ES-I3 (cell line): ENCODE measurements around the gene RSPH9.

Experiments used
- H3K36me3 ChIP-seq: 2 replicates; pipeline ENCODE4 v1.6.1; 2013; ENCODE audit warnings: mild to moderate bottlenecking, low read length, control low read depth, moderate library complexity; ENCODE audit not compliant: insufficient read depth
- H3K4me1 ChIP-seq: 2 replicates; pipeline ENCODE4 v1.6.1; 2013; ENCODE audit warnings: mild to moderate bottlenecking, control low read depth, low read length; ENCODE audit not compliant: insufficient read depth
- H3K9ac ChIP-seq: 2 replicates; pipeline ENCODE4 v1.6.1; 2013; ENCODE audit warnings: low read depth, mild to moderate bottlenecking, low read length, moderate library complexity
- H3K9me3 ChIP-seq: 2 replicates; pipeline ENCODE4 v1.6.1; 2013; ENCODE audit warnings: mild to moderate bottlenecking, low read length, moderate library complexity; ENCODE audit not compliant: control insufficient read depth, insufficient read depth

The RSPH9 gene

DNA sequence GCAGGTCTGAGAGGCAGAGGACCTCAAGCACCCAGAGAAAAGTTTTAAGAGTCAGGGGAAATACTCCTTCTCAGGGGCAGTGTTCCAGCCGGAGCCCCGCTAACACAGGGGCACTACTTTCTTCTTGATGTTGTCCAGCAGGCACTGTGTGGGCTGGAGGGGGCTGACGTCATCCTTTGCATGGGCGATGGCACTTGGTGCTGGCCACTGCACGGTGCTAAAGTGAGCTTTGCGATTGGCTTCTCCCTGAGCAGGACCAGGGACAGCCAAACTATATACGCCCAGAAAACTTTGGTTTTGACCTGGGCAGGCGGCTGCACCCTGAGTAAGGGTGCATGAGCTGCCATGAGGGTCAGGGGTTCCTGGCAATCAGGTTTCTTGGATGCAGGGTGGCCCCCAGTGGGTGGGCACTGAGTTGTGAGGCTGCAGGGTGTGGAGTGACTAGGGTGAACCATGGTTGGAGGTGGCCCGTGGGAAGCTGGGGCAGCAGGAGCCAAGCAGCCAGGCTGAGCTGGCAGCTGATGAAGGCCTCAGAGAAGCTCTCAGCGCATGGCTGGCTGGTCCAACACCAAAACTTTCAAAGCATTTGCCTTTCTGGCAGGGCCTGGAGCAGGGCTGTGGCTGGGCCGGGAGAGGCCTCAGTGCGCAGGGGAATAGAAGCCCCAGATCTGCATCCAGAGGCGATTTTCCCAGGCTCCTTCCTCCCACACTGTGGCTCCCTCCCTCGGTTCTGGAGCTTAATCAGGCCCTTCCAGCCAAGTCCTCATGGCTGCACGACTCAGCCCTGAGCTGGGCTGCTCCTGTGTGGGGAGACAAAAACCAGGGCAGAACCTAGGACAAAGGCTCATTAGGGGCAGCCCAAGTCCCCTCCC, 24.4 kb downstream of the RSPH9 start:
- Histone ChIP-seq H3K36me3 (peaks cover 3% of the 10 kb centered on the region; the same call in 1 of the 2 replicates), H3K9ac (no peak overlapping the region), H3K9me3 (no peaks in the 10 kb centered on the region), H3K4me1 (peaks cover 24% of the 10 kb centered on the region)

DNA sequence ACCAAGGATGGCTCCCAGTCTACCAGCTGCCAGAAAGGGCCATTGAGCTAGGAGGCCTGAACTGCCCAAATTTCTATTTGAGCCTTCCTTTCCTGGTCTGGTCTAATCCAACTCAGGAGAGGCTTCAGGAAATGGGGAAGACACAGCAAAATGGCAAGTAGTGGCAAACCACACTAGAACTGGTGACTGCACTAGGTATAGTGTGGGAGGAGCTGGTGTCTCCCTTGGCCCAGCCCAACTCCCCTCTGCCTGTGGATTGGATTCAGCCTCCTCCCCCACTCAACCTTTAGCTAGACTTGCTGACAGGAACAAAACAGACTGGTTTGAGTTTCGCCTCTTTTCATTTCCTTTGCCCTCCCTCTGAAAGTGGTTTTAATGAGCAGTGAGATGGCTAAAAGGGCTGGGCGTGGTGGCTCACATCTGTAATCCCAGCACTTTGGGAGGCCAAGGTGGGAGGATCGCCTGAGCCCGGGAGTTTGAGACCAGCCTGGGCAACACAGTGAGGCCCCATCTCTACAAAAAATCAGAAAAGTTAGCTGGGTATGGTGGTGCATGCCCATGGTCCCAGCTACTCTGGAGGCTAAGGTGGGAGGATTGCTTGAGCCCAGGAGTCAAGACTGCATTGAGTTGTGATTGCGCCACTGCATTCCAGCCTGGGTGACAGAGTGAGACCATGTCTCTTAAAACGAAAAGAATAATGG, 25.2 kb downstream of the RSPH9 start:
- peaks cover 5% of the 10 kb centered on the region; the same call in 1 of the 2 replicates for H3K36me3 ChIP-seq

DNA sequence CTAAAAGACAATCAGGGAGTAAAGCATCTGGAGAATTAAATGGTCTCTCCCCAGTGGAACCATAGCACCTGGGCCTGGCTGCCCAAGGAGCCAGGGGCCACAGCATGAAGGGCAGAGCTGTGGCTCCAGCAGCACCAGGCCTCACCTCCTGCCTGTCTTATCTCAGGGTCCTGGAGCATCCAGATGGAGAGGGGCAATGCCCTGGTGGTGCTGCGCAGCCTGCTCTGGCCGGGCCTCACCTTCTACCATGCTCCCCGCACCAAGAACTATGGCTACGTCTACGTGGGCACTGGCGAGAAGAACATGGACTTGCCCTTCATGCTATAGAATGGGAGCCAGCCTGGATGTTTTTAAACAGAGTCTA, 25.8 kb downstream of the RSPH9 start:
- H3K36me3 ChIP-seq, result peaks cover 9% of the 10 kb centered on the region; the same call in 1 of the 2 replicates
- no peak overlapping the region for H3K9ac ChIP-seq
- no peaks in the 10 kb centered on the region for H3K9me3 ChIP-seq
- peaks cover 24% of the 10 kb centered on the region for H3K4me1 ChIP-seq

More for the DNA sequence above, 25.2 kb downstream of the RSPH9 start:
- Histone ChIP-seq H3K4me1 (peaks cover 24% of the 10 kb centered on the region), H3K9me3 (no peaks in the 10 kb centered on the region), H3K9ac (no peak overlapping the region)

DNA sequence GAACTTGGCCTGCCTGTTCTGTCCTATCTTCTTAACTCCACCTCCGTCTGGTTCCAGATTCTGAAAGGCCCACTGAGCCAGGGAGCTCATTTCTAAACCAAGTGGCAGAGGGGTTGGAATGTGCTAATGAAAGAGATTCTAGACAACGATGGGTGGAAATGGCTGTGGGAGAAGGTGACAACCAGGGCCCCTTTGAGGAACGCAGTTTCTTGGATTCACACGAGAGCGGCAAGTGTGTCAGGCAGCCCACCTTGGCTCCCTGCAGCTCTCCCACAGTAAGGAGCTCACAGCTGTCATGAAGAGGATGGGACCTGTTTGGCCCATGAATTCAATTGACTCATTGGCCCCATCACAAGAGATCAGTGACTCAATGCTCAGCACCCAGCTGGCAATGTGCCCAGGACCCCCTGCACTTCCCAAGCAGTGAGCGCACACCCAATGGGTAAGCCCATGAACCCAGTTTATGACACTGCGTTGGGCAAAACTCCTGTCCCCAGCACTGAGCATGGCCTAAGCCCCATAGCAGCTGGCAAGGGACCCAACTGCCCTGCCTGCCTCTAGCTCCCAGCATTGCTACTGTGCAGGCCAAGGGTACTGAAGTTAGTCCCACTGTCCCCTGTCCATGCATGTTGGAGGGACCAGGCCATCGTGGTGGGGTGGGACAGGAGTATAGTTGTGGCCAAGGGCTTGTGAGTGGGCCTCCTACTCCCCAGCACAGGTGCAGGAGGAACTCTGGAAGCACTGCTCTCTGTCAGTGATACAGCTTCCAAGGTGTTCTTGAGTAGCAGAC, 26.4 kb downstream of the RSPH9 start:
- no peaks in the 10 kb centered on the region for H3K9me3 ChIP-seq
- H3K36me3 ChIP-seq, result peaks cover 13% of the 10 kb centered on the region; the same call in 1 of the 2 replicates
- H3K4me1 ChIP-seq, result peaks cover 24% of the 10 kb centered on the region
- H3K9ac ChIP-seq, result no peak overlapping the region

DNA sequence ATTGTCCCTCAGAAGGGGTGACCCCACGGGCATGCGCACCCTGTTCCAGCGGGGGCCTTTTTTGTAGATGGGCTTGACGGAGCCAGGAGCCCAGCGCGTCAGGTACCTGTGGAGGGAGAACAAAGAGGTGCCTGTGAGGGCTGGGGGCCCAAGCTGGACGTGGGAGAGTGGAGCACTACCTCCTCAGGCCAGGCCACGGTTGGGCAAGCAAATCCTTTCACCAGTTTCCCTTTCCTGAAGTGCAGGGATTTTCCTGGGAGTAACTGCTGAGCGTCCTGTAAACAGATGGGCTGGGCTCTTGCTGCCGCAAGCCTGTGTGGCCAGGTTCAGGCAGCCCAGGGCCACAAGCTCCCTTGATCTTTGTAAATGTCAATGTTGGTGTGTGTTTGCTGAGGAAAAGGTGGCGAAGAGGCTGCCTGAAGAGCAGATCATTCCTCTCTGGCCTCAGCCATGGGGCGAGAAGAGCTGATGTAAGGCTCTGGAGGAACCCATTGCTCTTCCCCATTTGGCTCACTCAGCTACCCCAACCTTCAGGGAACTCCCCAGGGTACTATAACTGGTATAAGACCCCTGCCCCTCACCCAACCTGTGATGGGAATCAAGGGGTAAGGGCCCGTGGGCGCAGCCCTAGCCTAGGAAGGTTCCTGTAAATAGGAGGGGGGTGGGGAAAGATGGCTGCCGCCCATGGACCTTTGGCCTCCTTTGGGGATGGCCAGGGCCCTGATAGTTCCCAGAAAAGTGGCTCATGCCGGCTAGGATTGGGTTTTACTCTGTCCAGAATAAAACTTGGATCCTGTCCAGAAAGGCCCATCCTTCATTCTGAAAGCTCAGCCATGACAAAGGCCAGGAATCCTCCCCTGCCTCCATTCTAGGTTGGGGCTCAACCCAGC, 27.2 kb downstream of the RSPH9 start:
- Histone ChIP-seq H3K9me3 (no peaks in the 10 kb centered on the region), H3K36me3 (peaks cover 19% of the 10 kb centered on the region; the same call in 1 of the 2 replicates), H3K9ac (no peak overlapping the region), H3K4me1 (peaks cover 24% of the 10 kb centered on the region)

DNA sequence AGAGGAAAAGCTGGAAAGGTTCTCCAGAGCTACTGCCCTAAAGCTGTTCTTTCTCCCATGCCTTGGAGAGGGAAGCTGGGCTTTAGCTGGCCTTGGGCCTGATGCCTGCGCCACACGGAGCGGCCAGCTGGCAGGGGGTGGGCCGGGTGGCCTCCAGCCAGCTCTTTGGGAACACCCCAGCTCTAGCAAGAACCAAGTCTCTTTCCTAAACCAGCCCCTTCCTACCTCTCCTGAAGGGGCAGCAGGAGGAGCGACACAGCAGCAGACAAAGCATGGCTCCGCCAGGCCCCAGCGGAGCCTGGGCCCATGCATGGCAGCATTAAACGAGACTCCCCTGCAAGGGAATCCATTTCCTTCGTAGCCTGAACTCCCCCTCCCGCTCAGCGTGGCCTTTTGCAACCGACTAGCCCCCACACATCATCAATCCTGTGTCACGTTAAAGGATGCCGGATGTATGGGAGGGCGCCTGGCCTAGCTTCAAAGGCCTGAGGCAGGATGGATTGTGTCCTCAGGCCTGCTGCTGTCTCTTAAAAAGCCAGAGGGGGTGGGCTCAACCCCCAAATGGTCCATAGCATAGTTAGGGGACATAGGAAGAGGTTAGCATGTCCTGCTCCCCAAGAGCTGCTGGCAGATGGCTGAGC, 28.7 kb downstream of the RSPH9 start:
- peaks cover 27% of the 10 kb centered on the region for H3K36me3 ChIP-seq
- H3K4me1 ChIP-seq, result peaks cover 17% of the 10 kb centered on the region
- H3K9me3 ChIP-seq, result no peaks in the 10 kb centered on the region
- H3K9ac ChIP-seq, result no peak overlapping the region

DNA sequence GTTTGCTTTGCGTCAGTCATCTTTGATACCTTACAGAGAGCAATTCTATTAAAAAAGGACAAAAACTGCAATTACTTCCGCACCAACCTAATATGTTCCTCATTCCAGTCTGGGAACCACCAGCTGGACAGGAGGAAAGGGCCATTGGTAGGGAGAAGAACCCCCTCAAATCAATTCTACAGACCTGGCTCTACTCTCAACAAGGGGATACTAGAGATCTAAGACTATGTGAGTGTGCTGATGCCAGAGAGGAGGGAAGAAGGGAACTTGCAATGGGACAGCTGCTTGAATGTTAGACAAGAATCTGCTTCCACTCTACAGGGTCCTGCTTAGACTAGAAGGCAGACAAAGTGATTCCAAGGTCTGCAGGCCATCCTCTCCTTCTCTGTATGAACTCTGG, 29.5 kb downstream of the RSPH9 start:
- no peaks in the 10 kb centered on the region for H3K9me3 ChIP-seq
- peaks cover 10% of the 10 kb centered on the region for H3K4me1 ChIP-seq
- H3K36me3 ChIP-seq, result peaks cover 27% of the 10 kb centered on the region
- H3K9ac ChIP-seq, result no peak overlapping the region

DNA sequence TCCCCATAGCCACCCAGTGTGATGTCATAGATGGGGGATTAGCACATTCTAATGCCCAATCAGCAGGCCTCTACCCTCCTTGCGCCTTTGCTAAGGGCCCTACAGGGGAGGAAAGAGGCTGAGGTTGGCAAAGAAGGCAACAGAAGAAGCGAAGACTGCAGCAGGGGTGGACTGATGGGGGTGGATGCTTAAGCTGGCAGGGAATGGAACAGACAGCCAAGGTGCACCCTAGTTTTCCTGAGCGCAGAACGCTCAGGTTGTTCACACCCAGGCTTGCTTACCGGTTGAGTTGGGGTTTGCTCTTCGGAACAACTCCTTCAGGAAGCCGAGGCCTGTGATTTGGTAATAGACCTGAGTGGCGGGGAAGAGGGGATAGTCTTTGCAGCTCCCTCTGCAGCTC, 30.1 kb downstream of the RSPH9 start:
- Histone ChIP-seq H3K4me1 (peaks cover 4% of the 10 kb centered on the region), H3K36me3 (peaks cover 28% of the 10 kb centered on the region), H3K9me3 (no peaks in the 10 kb centered on the region), H3K9ac (no peak overlapping the region)

DNA sequence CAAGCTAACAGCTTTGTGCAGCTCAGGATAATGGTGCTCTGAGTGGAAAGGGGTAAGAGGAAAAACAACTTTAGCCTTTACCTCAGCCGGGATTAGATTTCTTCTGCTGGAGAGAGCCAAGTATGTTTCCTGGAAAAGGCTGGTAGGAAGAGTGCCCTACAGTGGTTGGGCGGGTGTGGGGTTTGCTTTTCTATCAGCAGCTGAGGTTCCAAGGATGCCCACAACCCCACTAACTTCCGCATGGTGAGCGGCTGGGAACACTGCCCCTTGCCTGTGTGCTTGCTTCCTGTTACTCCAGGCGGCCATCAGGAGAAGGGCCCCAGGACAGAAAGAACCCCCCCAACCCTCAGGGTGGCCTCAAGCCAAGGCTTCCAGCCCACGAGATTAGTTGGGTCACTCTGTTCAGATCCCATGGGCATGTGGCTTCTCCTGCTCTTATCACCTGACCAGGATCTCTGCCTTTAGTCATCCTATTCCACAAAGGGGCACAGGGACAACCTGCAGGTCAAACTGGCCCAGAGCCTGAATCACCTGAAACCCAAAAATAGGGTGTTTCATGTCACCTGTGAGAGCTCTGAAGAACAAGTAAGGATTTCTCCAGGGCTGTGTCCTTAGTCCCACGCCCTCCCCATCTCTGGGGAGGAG, 32.2 kb downstream of the RSPH9 start:
- Histone ChIP-seq H3K9ac (no peak overlapping the region), H3K36me3 (peaks cover 33% of the 10 kb centered on the region)

DNA sequence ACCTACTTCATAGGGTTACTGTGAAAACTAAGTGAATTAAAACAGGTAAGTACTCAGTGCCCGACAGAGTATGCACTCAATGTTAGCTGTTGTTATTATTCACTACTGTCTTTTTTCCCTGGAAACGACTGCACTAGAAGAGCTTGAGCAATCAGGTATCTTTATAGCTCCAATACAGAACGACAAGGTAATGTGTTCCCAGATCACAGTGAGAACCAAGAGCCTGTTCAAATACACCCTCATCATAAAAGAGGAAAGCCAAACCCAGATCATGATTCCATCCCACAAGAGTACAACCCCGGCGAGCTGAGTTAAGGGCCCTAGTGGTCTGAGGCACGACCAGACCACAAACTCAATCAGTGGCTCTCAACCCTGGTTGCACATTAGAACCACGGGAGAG, 32.9 kb downstream of the RSPH9 start:
- no peaks in the 10 kb centered on the region for H3K4me1 ChIP-seq
- H3K9ac ChIP-seq, result no peak overlapping the region
- no peaks in the 10 kb centered on the region for H3K9me3 ChIP-seq
- H3K36me3 ChIP-seq, result peaks cover 33% of the 10 kb centered on the region

More for the DNA sequence above, 32.2 kb downstream of the RSPH9 start:
- Histone ChIP-seq H3K9me3 (no peaks in the 10 kb centered on the region), H3K4me1 (no peaks in the 10 kb centered on the region)

DNA sequence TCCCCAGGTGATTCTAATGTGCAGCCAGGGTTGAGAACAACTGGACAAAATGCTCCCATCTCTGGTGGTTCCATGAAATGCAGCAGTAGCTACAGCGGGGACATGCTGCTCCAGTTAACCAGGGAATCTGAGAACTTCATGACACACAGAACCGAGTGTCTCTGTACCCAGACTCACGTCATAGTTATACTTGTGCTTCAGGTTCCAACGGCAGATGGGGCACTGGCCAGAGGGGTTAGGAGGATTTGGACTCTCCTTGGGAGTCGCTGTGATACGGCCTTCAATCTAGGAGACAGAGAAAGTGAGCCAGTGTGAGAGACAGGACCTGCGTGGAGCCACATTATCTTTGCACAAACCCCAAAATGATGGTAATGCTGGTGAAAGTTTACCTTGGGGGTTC, 33.5 kb downstream of the RSPH9 start:
- H3K36me3 ChIP-seq, result peaks cover 30% of the 10 kb centered on the region
- no peak overlapping the region for H3K9ac ChIP-seq
- H3K4me1 ChIP-seq, result no peaks in the 10 kb centered on the region
- H3K9me3 ChIP-seq, result no peaks in the 10 kb centered on the region

DNA sequence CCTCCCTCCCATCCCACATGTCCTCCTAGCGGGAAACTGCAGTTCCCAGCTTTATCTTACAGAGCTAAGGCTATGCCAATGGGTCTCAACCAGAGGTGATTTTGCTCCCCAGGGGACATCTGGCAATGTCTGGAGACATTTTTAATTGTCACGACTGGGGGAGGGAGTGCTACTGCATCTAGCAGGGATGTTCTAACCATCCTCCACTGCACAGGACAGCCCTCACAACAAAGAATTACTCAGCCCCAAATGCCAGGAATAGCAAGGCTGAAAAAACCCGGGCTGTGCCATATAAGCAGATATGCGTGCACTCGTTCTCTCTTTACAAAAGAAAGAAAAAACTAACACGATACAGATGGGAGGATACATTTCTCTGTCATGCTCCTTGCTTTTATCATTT, 34.2 kb downstream of the RSPH9 start:
- Histone ChIP-seq H3K9ac (no peak overlapping the region), H3K4me1 (no peaks in the 10 kb centered on the region), H3K9me3 (no peaks in the 10 kb centered on the region), H3K36me3 (peaks cover 30% of the 10 kb centered on the region)
